PC-9 (cell line): ENCODE measurements around the gene BTBD18.

ENCODE experiments used
- CTCF ChIP-seq: fragments of 200-600 bp; sonication (generic); conservative IDR thresholded peaks from 2 replicates; pipeline ENCODE4 v1.6.1; 2017; ENCODE audit warnings: mixed run types, antibody characterized with exemption, mild to moderate bottlenecking, moderate library complexity
- EZH2 ChIP-seq: fragments of 200-600 bp; sonication (generic); IDR thresholded peaks from 2 replicates; pipeline ENCODE4 v1.8.0; 2017; ENCODE audit warnings: antibody characterized with exemption, low read depth

GRCh38 chr11:57798905-57799559 is 47.4 kb upstream of the BTBD18 start:
- TF ChIP-seq CTCF, result no peak
- no peak for TF ChIP-seq EZH2
